Thoracic aorta (tissue), 2 donors: ENCODE measurements around the gene SLC22A5. TPM values are rescaled to one million over a fixed set of nuclear protein-coding genes. Genes with fewer than 3 reads are reported as not detected.
A peak's percentile ranks its signal among the peaks of the same experiment; 100 is the strongest.
"Not testable (repeated sequence)": the region's sequence is repeated elsewhere in the genome, so short reads cannot be mapped to it uniquely, and the experiment has no call there.

Source experiments
- ATAC-seq: fragments of 150-250 bp; one replicate; pipeline ENCODE4 v1.8.0; 2017; ENCODE audit warnings: low read depth; ENCODE audit not compliant: insufficient number of reproducible peaks, low FRiP score
- DNase-seq: peaks from one replicate; pipeline ENCODE4 v3.0.0-alpha.2; 2020; ENCODE audit warnings: low spot score
- H3K27ac ChIP-seq, 2 donors: fragments of 200-600 bp; sonication (generic); 1 replicate in 1 of 2; 2 replicates in 1 of 2; pipeline ENCODE4 v1.5.1; 2016; ENCODE audit warnings: mild to moderate bottlenecking in 2 of 2, moderate library complexity in 2 of 2
- H3K27me3 ChIP-seq: fragments of 200-600 bp; sonication (generic); replicated peaks from 2 replicates; pipeline ENCODE4 v1.6.0; 2016; ENCODE audit warnings: mild to moderate bottlenecking; ENCODE audit not compliant: insufficient read depth
- H3K36me3 ChIP-seq: fragments of 200-600 bp; sonication (generic); one replicate; pipeline ENCODE4 v1.5.1; 2016
- H3K4me1 ChIP-seq, 2 donors: fragments of 200-600 bp; sonication (generic); 1 replicate in 1 of 2; 2 replicates in 1 of 2; pipeline versions ENCODE4 v1.5.1 to v1.6.0; 2016; ENCODE audit warnings: low read depth in 2 of 2, mild to moderate bottlenecking in 1 of 2; ENCODE audit not compliant: control insufficient read depth in 1 of 2
- H3K4me3 ChIP-seq: fragments of 200-600 bp; sonication (generic); 2 replicates; pipeline ENCODE4 v1.5.1; 2016; ENCODE audit warnings: mild to moderate bottlenecking
- H3K9me3 ChIP-seq: fragments of 200-600 bp; sonication (generic); 2 replicates; pipeline ENCODE4 v1.5.1; 2016
- total RNA-seq, 2 donors: library from RNA; depleted of rRNA; stranded (reverse); fragments of >200 nt; gene quantifications; one replicate each; pipeline versions ENCODE4 v1.1.0 to v1.2.3, GENCODE V29; 2016
- TF ChIP-seq, protein P1 (sequence below): fragments of 200-600 bp; sonication (generic); IDR thresholded peaks from one replicate; pipeline ENCODE4 v1.5.1; 2019; ENCODE audit warnings: antibody characterized with exemption

The SLC22A5 gene
- total RNA-seq, 2 donors from 2014 or later, result 24.9 to 30.8 TPM

DNA sequence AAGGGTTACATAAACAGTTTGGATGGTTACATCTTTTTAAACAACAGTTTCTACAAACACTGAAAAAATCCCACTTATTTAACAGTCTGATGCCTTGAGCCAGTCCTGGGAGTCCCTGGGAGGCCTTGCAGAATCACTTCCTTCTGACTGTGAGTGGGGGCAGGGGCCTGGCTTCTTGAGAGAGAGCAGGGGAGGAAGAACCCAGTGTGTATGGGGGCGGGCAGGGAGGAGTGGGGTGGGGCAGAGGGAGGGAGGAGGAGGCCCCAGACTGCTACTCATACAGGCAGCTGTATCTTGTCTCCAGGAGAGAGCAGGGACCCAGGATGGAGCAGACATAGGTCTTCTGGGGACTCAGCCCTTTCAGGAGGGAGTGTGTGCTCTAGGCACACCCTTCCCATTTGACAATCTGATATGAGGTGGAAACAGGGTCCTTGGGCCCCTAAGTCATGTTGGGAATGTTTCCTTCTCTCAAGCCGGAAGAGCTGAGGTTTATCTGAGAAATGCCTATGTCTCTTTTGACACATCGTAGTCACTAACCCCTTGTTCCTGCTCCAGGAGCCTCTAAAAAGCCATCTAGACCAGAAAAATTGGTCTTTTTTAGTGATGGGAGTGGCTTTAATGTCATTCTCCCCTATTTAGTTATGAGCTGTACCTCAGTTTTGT lies 68.2 kb downstream of the SLC22A5 start:
- Histone ChIP-seq H3K9me3 (no peaks in the 10 kb centered on the region), H3K27ac (peak overlapping the region in 1 of 2 donors; percentile 36), H3K27me3 (no peaks in the 10 kb centered on the region), H3K4me3 (no peak overlapping the region), H3K36me3 (no peaks in the 10 kb centered on the region), H3K4me1 (peaks cover 30 to 43% of the 10 kb centered on the region in 2 donors)
- DNase-seq, result no peak
- TF ChIP-seq, protein P1, sequence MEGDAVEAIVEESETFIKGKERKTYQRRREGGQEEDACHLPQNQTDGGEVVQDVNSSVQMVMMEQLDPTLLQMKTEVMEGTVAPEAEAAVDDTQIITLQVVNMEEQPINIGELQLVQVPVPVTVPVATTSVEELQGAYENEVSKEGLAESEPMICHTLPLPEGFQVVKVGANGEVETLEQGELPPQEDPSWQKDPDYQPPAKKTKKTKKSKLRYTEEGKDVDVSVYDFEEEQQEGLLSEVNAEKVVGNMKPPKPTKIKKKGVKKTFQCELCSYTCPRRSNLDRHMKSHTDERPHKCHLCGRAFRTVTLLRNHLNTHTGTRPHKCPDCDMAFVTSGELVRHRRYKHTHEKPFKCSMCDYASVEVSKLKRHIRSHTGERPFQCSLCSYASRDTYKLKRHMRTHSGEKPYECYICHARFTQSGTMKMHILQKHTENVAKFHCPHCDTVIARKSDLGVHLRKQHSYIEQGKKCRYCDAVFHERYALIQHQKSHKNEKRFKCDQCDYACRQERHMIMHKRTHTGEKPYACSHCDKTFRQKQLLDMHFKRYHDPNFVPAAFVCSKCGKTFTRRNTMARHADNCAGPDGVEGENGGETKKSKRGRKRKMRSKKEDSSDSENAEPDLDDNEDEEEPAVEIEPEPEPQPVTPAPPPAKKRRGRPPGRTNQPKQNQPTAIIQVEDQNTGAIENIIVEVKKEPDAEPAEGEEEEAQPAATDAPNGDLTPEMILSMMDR, result no peak
- no peak for ATAC-seq

DNA sequence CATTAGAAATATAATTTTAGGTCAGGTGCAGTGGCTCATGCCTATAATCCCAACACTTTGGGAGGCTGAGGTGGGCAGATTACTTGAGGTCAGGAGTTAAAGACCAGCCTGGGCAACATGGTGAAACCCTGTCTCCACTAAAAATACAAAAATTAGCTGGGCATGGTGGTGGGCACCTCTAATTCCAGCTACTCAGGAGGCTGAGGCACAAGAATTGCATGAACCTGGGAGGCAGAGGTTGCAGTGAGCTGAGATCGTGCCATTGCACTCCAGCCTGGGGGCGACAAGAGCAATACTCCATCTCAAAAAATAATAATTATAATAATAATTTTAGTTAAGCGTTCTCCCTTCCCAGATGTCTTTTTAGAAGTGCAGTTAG lies 68.7 kb downstream of the SLC22A5 start:
- not testable (repeated sequence) for H3K36me3 ChIP-seq, H3K9me3 ChIP-seq, H3K4me3 ChIP-seq, H3K27me3 ChIP-seq, ATAC-seq, DNase-seq
- Histone ChIP-seq H3K27ac (peak overlapping the region; percentile 33 to 75), H3K4me1 (peaks cover 30 to 43% of the 10 kb centered on the region in 2 donors)

DNA sequence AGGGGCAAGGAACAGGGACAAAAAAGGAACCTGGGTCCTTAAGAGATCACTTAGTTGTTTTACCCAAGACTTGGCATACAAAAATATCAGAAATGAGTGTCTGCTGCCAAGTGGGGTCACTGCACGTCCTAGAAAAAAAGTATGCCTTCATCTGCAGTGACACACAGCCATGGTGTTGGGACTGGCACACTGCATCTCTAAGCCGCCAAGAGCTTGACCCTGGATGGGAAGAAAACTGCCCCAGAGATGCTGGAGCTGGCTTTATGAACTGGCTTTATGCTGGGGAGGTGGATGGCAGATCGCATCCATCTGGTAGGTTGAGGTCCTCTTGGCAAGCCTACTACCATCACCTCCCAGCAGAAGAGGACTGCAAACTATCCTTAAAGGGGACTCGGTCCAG lies 69.4 kb downstream of the SLC22A5 start:
- DNase-seq, result no peak
- no peaks in the 10 kb centered on the region for H3K9me3 ChIP-seq
- no peak for ATAC-seq
- H3K27me3 ChIP-seq, result no peaks in the 10 kb centered on the region
- H3K27ac ChIP-seq, result peak overlapping the region; percentile 33 to 75
- peak overlapping the region; percentile 35 for H3K4me3 ChIP-seq
- H3K36me3 ChIP-seq, result no peaks in the 10 kb centered on the region
- H3K4me1 ChIP-seq, result peaks cover 30 to 44% of the 10 kb centered on the region in 2 donors
- TF ChIP-seq, protein P1, result peak; percentile 20

DNA sequence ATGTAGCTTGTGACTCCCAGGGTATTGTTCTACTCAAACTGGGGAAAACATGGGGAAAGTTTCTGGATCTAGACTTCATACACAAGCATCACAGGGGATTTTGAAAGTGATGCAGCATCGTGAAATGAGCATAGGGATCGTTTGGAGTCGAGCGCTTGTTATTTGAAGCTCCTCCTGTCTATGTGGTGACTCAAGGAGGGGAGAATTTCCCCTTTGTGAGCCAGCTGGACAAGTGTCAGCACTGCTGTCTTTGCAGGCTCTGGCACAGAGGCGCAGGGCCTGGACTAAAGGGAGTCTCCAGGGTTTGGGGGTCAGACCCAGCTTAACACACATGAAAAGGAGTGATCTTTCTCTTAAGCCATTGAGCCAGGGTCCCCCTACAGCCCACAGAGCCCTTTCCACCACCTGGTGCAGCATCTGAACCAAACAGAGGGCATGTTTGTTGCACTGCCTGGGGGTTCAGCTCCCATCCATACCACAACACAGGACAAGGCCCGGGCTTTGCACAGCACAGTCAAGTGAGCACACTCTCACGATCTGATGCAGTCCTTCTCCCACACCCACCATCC lies 70.1 kb downstream of the SLC22A5 start:
- H3K27me3 ChIP-seq, result no peaks in the 10 kb centered on the region
- no peak for DNase-seq
- peak overlapping the region; percentile 35 for H3K4me3 ChIP-seq
- TF ChIP-seq, protein P1, result no peak
- H3K4me1 ChIP-seq, result peaks cover 30 to 49% of the 10 kb centered on the region in 2 donors
- peak overlapping the region; percentile 33 to 75 for H3K27ac ChIP-seq
- peak; percentile 37 for ATAC-seq
- H3K9me3 ChIP-seq, result no peaks in the 10 kb centered on the region
- no peaks in the 10 kb centered on the region for H3K36me3 ChIP-seq

DNA sequence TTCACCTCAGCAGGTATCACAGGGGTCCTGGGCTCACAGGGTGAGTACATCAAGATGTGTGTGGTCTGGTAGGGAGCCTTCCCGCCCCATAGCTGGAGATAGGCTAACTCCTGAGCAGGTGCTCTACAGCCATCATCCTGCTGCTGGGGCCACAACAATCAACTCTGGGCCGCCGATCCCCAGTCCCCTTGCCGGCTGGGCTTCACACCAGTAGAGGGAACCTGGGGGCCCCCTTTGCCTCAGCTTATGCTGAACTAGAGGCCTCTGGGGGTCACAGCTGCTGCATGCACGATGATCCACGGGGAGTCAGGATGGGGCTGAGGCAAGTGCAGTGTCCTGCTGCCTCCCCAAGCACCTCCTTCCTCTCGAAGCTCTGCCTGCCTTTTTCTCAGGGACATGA lies 74.6 kb downstream of the SLC22A5 start:
- H3K27me3 ChIP-seq, result no peaks in the 10 kb centered on the region
- DNase-seq, result no peak
- no peaks in the 10 kb centered on the region for H3K9me3 ChIP-seq
- TF ChIP-seq, protein P1, result no peak
- H3K4me3 ChIP-seq, result no peak overlapping the region
- peaks cover 27 to 53% of the 10 kb centered on the region in 2 donors for H3K4me1 ChIP-seq
- peak overlapping the region in 1 of 2 donors; percentile 2 for H3K27ac ChIP-seq
- no peak for ATAC-seq
- H3K36me3 ChIP-seq, result no peaks in the 10 kb centered on the region

Other genes starting within 250 kb of the SLC22A5 start
- gene P4HA2, start 141.9 kb upstream of the SLC22A5 start, total RNA-seq, result 10 to 100 TPM; 31.3 to 47.7 TPM
- gene PDLIM4, start 112.0 kb upstream of the SLC22A5 start, total RNA-seq, result 10 to 100 TPM; 50.6 to 81.0 TPM
- 1 to 10 TPM in 1 of 2 donors, under 1 TPM in 1; 0.14 to 2.1 TPM for gene SLC22A4, start 75.3 kb upstream of the SLC22A5 start, total RNA-seq
- 10 to 100 TPM; 31.3 to 57.7 TPM for gene IRF1, start 121.1 kb downstream of the SLC22A5 start, total RNA-seq
- not detected for gene IL5, start 173.8 kb downstream of the SLC22A5 start, total RNA-seq
- 10 to 100 TPM; 28.4 to 32.7 TPM for gene RAD50, start 187.3 kb downstream of the SLC22A5 start, total RNA-seq